GM18870 (cell line): Measurements from ENCODE around the gene AP3S2.
"Not testable (repeated sequence)": the region's sequence is repeated elsewhere in the genome, so short reads cannot be mapped to it uniquely, and the experiment has no call there.

Experiments used
- ATAC-seq: cut with Tn5 transposase; IDR thresholded peaks from one replicate; pipeline ENCODE4 v1.9.1; 2021; ENCODE audit warnings: moderate library complexity; ENCODE audit not compliant: unreplicated experiment

AP3S2 gene

DNA sequence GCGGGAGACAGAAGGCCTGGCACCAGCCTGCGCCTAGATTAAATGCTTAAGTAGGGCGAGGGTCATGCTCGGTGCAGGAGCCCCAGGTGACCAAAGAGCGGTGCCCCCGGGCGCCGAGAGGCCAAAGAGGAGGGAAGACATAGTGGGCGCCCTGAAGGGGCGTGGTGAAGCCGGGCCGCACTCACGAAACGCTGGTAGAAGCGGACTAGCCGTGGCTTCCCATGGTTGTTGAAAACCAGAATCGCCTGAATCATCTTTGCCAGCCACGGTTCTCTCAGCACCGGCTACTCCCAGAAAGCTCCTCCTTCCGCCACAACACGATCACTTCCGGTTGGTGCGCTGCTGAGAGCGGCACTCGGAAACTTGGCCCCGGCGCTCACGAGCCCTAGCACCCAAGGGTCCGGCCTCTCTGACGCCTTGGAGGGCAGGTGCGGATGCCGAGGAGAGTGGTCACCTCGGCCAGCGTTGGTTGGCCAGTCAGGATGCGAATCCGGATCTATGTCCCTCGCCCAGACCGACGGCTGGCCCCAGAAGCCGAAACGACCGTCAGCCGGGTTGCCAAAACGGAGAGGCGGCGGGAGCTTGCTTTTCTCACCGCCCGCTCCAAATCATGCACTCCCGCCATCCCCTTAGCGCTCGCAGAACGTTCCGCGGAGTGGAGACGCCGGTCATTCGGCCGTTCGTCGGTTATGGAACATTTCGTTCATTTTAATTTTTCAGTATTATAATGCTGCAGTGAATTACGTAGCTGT is at the start of gene AP3S2:
TSS of gene AP3S2 (minus strand) at position 299 of the 752 bp plus-strand sequence. CDS start at position 254, 45 bp downstream.
- ATAC-seq, result peak; percentile 82

GRCh38 chr15:89939910-89940309 is 46.1 kb upstream of the AP3S2 start:
- ATAC-seq, result no peak

GRCh38 chr15:89939377-89939776 is 45.6 kb upstream of the AP3S2 start:
- not testable (repeated sequence) for ATAC-seq

DNA sequence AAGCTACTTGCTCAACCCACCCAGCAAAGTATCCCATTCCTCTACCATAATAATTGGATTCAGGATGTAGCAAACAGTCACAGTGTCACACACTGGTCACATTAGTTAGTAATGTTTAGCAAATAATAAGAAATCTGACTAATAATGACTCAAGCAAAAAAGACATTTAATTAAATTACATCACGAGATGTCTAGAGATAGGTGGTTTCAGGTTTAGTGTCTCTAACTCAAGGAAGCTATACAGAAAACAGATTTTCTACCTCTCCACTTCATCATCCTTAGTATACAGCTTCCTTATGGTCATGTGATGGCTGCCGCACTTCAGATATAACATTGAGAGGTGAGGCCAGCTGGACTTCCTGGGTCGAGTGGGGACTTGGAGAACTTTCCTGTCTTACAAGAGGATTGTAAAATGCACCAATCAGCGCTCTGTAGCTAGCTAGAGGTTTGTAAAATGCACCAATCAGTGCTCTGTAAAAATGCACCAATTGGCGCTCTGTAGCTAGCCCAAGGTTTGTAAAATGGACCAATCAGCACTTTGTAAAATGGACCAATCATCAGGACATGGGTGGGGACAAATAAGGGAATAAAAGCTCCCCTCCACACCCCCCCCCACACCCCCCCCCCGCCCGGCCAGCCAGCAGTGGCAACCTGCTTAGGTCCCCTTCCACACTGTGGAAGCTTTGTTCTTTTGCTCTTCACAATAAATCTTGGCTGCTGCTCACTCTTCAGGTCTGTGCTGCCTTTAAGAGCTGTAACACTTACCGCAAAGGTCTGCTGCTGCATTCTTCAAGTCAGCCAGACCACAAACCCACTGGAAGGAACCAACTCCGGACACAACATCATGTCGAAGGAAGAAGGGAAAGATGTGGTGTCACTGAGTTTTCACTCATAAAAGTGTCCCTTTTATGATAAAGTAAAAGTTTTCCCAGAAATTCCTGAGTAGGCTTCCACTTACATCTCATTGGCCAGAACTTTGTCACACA is 43.9 kb upstream of the AP3S2 start:
- ATAC-seq, result no peak

- ATAC-seq, result no peak
Observed at GRCh38 chr15:89936786-89937265, 43.0 kb upstream of the AP3S2 start.

GRCh38 chr15:89936051-89936785 is 42.4 kb upstream of the AP3S2 start:
- ATAC-seq, result no peak

GRCh38 chr15:89932880-89933279 is 39.1 kb upstream of the AP3S2 start:
- ATAC-seq, result no peak

DNA sequence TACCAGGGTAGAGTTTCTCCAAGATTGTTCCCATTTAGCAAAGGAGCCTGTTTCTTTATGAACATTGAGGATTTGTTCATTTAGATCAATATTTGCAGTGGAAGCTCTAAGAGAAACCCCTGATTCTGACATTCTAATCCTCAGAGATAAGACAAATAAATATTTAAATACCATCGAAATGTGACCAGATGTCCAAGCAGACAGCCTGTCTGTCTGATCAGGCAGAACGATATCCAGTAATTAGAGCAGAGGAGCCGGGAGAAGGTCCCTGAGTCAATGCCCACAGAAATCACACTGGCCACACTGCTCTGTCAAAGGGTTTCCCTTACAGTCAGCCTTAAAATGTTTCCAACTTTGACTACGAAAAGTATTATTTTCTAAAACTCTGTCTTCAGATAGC is 34.6 kb upstream of the AP3S2 start:
- ATAC-seq, result no peak

DNA sequence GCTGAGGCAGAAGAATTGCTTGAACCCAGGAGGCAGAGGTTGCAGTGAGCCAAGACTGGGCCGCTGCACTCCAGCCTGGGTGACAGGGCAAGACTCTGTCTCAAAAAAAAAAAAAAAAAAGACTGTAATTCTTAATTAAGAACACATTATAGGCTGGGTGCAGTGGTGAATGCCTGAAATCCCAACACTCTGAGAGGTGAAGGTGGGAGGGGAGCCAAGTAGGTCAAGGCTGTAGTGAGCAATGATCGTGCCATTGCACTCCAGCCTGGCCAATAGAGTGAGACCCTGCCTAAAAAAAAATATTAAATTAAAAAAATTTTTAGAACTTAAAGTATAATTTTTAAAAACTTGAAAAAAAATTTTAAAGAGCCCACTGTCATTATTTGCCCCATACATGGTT is 32.4 kb upstream of the AP3S2 start:
- ATAC-seq, result no peak

GRCh38 chr15:89917442-89918101 is 23.8 kb upstream of the AP3S2 start:
- ATAC-seq, result no peak

DNA sequence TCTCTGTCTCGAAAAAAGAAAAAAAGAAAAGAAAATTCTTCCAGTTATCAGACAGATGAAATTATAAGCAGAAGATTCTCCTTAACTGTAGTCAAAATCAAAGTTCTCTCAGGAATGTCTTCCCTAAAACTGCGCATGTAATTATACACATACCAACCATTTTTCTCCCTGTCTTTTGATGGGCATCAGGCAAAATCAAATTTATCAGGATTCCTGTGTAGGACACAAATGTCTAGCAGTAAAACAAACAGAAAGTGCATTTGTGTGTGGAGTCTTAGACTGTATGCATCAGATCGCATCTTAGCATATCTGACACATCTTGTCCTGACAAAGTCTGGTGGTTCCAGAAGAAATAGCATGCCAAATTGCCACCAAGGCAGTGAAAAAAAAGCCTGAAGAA is 22.9 kb upstream of the AP3S2 start:
- no peak for ATAC-seq

DNA sequence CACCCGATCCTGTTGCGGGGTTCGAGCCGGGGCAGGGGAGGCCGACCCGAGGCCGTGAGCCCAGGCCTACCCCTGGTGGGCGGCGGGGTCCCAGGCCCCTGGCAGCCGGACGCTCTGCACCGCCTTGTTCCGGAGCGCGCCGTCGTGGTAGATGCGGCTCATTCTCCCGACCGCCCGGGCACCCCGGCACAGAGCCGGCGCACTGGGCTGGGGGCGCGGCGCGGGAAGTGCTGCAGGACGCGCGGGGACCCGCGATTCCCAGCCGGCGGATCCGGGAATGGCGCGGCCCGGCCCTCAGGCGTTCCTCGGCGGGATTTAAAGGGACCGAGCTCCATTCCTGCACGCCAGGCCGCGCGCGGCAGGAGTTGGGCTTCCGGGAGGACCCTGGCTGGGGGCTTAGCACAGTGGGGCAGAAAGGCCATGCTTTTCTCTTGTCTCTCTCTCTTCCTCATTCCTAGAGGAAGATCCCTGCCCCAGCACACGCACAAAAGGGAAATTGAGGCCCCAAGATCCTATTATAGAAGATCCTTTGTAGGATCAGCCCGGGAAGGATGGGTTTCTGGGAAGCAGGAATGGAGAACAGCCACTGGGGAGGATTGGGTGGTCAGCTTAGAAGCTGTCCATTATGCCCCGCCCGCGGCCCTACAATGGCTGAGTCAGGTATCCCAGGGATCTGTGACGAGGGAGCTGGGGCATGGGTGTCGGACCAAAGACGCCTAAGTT is 19.0 kb upstream of the AP3S2 start, which contains the start of gene ARPIN:
TSS of gene ARPIN (minus strand) at position 279 of the 723 bp plus-strand sequence. CDS start at position 162, 117 bp downstream.
- no peak for ATAC-seq

DNA sequence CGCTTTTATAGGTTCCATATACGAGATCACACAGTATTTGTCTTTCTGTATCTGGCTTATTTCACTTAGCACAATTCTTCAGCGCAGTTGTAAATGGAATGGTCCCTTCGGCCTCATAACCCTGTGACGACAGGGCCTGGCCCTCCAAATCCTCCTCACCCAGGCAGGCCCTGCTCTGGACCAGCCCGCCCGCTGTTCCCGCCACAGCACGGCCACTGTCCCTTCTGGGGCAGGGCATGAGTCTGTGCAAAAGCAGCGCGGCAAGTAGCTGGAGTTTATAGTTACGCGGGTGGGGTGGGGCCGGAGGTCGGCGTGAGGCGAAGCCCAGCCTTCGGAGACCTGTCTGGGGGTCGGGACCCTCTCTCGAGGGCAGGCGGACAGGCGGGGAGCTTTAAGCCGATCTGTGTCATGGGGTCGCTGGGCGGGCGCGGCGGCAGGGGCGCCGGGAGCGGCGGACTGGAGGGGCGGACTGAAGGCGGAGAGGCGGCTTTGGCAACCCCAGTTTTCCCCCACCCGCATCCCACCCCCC is 18.4 kb upstream of the AP3S2 start:
- ATAC-seq, result no peak

DNA sequence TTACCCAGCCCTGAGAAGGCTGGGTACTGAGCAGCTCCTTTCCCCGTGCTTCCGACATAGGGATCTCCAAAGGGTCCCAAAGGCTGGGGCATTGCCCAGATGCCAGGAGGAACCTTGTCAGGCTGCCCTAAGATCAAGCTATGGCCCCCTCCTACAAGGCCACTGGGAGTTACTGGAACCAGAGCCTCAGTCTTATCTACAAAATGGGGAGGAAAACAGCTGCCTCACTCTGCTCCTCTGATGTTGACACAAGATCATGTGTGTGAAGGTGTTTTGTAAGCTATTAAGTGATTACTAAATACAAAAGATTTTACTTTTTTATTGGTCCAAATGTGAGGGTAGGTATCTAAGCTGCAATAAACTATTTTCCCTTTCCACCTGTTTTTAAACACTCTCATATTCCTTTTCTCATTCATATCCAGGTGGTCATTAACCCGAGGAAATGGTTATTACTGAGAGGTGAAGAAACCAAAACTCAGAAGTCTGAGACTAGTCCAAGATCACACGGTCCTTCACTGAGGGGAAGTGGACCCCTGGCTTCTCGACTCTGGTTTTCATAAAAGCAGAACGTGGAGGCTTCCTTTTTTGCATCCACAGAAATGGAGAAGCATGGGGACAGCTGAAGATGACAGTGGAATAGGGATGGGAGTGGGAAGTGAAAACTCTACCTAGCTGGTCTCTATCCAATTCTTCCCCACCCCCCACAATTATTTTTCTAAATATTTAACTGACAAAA is 17.3 kb upstream of the AP3S2 start:
- ATAC-seq, result no peak

GRCh38 chr15:89909611-89910010 is 15.8 kb upstream of the AP3S2 start:
- ATAC-seq, result no peak

- ATAC-seq, result no peak
Observed at GRCh38 chr15:89908226-89908625, 14.4 kb upstream of the AP3S2 start.

DNA sequence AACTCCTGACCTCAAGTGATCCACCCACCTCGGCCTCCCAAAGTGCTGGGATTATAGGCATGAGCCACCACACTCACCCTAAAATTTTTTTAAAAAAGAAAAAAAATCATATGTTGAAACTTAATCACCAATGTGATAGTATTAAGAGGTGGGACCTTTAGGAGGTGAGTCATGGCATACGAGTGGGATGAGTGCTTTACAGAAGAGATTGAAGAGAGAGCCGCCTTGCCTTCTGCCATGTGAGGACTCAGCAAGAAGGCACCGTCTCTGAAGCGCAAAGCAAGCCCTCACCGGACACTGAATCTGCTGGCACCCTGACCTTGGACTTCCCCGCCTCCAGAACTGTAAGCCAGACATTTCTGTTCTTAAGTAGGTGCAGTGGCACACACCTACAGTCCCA is 13.5 kb upstream of the AP3S2 start:
- no peak for ATAC-seq

GRCh38 chr15:89905846-89906378 is 12.1 kb upstream of the AP3S2 start:
- ATAC-seq, result no peak

GRCh38 chr15:89904519-89904918 is 10.7 kb upstream of the AP3S2 start:
- no peak for ATAC-seq
